Measurements from ENCODE around the gene DTWD1. TPM values are rescaled to one million over a fixed set of nuclear protein-coding genes. Genes with fewer than 3 reads are reported as not detected.
"Not testable (repeated sequence)": the region's sequence is repeated elsewhere in the genome, so short reads cannot be mapped to it uniquely, and the experiment has no call there.

Gene DTWD1
- total RNA-seq, result 10 to 100 TPM; 16.1 to 18.0 TPM

- ATAC-seq (peak; percentile 98), DNase-seq (peak; percentile 95)
- Mint-ChIP-seq H3K27me3 (ENCODE audit: low read depth) (no peaks in the 10 kb centered on the region), H3K4me3 (peak within 1 kb of the TSS; percentile 86), H3K9me3 (ENCODE audit: insufficient read depth) (peaks cover 12% of the 10 kb centered on the region), H3K4me1 (ENCODE audit: low read depth) (peaks cover 45% of the 10 kb centered on the region), H3K36me3 (ENCODE audit: low read depth) (peaks cover 23% of the 10 kb centered on the region), H3K27ac (peak within 1 kb of the TSS; percentile 86)
- ChIA-PET POLR2A (interaction anchor here (1.2 to 1.5 kb wide), 2 partner anchors 734 to 742 kb away, joined by 3 to 5 read pairs; partner anchors contain the start of genes EID1 and GABPB1), CTCF (interaction anchor here (1.0 kb wide), 1 partner anchor 385 kb away, joined by 3 read pairs; no protein-coding TSS in a partner anchor)
Observed at GRCh38 chr15:49620658-49621368, at the start of gene DTWD1, which contains the start of gene FAM227B. TSS of gene DTWD1 (plus strand) at chr15:49621048. CDS start at chr15:49625168, 4,120 bp downstream. TSS of gene FAM227B (minus strand) at chr15:49620818. CDS start at chr15:49615171, 5,647 bp downstream.

- no peaks in the 10 kb centered on the region for H3K27me3 Mint-ChIP-seq (ENCODE audit: low read depth)
- H3K9me3 Mint-ChIP-seq (ENCODE audit: insufficient read depth), result peaks cover 14% of the 10 kb centered on the region
- H3K27ac Mint-ChIP-seq, result no peak overlapping the region
- peaks cover 2% of the 10 kb centered on the region for H3K36me3 Mint-ChIP-seq (ENCODE audit: low read depth)
- ChIA-PET POLR2A (no interaction called here), CTCF (no interaction called here)
- no peaks in the 10 kb centered on the region for H3K4me1 Mint-ChIP-seq (ENCODE audit: low read depth)
- DNase-seq (no peak), ATAC-seq (no peak)
- no peak overlapping the region for H3K4me3 Mint-ChIP-seq
Observed at GRCh38 chr15:49573421-49573820, 47.4 kb upstream of the DTWD1 start.

GRCh38 chr15:49589030-49589429 lies 31.8 kb upstream of the DTWD1 start:
- CTCF ChIA-PET, result no interaction called here

GRCh38 chr15:49592829-49593316 lies 28.0 kb upstream of the DTWD1 start:
- H3K4me1 Mint-ChIP-seq (ENCODE audit: low read depth); H3K4me3 Mint-ChIP-seq; H3K9me3 Mint-ChIP-seq (ENCODE audit: insufficient read depth); H3K36me3 Mint-ChIP-seq (ENCODE audit: low read depth); CTCF ChIA-PET; H3K27ac Mint-ChIP-seq; ATAC-seq; POLR2A ChIA-PET; H3K27me3 Mint-ChIP-seq (ENCODE audit: low read depth); DNase-seq: not testable (repeated sequence)

More at GRCh38 chr15:49589030-49589429, 31.8 kb upstream of the DTWD1 start:
- ATAC-seq (no peak), DNase-seq (no peak)
- H3K9me3 Mint-ChIP-seq (ENCODE audit: insufficient read depth), result no peaks in the 10 kb centered on the region
- peaks cover 2% of the 10 kb centered on the region for H3K4me1 Mint-ChIP-seq (ENCODE audit: low read depth)
- peaks cover under 1% of the 10 kb centered on the region for H3K36me3 Mint-ChIP-seq (ENCODE audit: low read depth)
- peak overlapping the region; percentile 28 for H3K4me3 Mint-ChIP-seq
- peak overlapping the region; percentile 60 for H3K27ac Mint-ChIP-seq
- H3K27me3 Mint-ChIP-seq (ENCODE audit: low read depth), result no peaks in the 10 kb centered on the region
- POLR2A ChIA-PET, result no interaction called here

- H3K36me3 Mint-ChIP-seq (ENCODE audit: low read depth), result no peaks in the 10 kb centered on the region
- no peak overlapping the region for H3K27ac Mint-ChIP-seq
- POLR2A ChIA-PET, result no interaction called here
Observed at GRCh38 chr15:49604625-49605409, 16.0 kb upstream of the DTWD1 start.

GRCh38 chr15:49605588-49605987 lies 15.3 kb upstream of the DTWD1 start:
- Mint-ChIP-seq H3K36me3 (ENCODE audit: low read depth) (no peaks in the 10 kb centered on the region), H3K4me3 (no peak overlapping the region), H3K27me3 (ENCODE audit: low read depth) (no peaks in the 10 kb centered on the region), H3K27ac (no peak overlapping the region), H3K4me1 (ENCODE audit: low read depth) (no peaks in the 10 kb centered on the region), H3K9me3 (ENCODE audit: insufficient read depth) (peaks cover 13% of the 10 kb centered on the region)
- DNase-seq (no peak), ATAC-seq (no peak)
- ChIA-PET POLR2A (no interaction called here), CTCF (no interaction called here)

More at GRCh38 chr15:49604625-49605409, 16.0 kb upstream of the DTWD1 start:
- CTCF ChIA-PET, result no interaction called here
- H3K4me3 Mint-ChIP-seq, result no peak overlapping the region
- ATAC-seq, result no peak
- H3K4me1 Mint-ChIP-seq (ENCODE audit: low read depth), result no peaks in the 10 kb centered on the region
- H3K27me3 Mint-ChIP-seq (ENCODE audit: low read depth), result no peaks in the 10 kb centered on the region
- no peak for DNase-seq
- peaks cover 13% of the 10 kb centered on the region for H3K9me3 Mint-ChIP-seq (ENCODE audit: insufficient read depth)

- CTCF ChIA-PET, result no interaction called here
- POLR2A ChIA-PET, result no interaction called here
- H3K4me1 Mint-ChIP-seq (ENCODE audit: low read depth), result no peaks in the 10 kb centered on the region
- no peak for DNase-seq
- peaks cover 10% of the 10 kb centered on the region for H3K9me3 Mint-ChIP-seq (ENCODE audit: insufficient read depth)
- no peak overlapping the region for H3K27ac Mint-ChIP-seq
- no peak overlapping the region for H3K4me3 Mint-ChIP-seq
- ATAC-seq, result no peak
- H3K27me3 Mint-ChIP-seq (ENCODE audit: low read depth), result no peaks in the 10 kb centered on the region
- H3K36me3 Mint-ChIP-seq (ENCODE audit: low read depth), result no peaks in the 10 kb centered on the region
Observed at GRCh38 chr15:49606594-49606993, 14.3 kb upstream of the DTWD1 start.

GRCh38 chr15:49610157-49610918 lies 10.5 kb upstream of the DTWD1 start:
- H3K27ac Mint-ChIP-seq, result no peak overlapping the region
- no peaks in the 10 kb centered on the region for H3K4me1 Mint-ChIP-seq (ENCODE audit: low read depth)
- no peaks in the 10 kb centered on the region for H3K9me3 Mint-ChIP-seq (ENCODE audit: insufficient read depth)
- no peak for ATAC-seq
- ChIA-PET POLR2A (no interaction called here), CTCF (no interaction called here)
- peaks cover 14% of the 10 kb centered on the region for H3K36me3 Mint-ChIP-seq (ENCODE audit: low read depth)
- H3K4me3 Mint-ChIP-seq, result no peak overlapping the region
- DNase-seq, result no peak
- no peaks in the 10 kb centered on the region for H3K27me3 Mint-ChIP-seq (ENCODE audit: low read depth)

- DNase-seq; H3K27me3 Mint-ChIP-seq (ENCODE audit: low read depth); H3K4me1 Mint-ChIP-seq (ENCODE audit: low read depth); POLR2A ChIA-PET; H3K27ac Mint-ChIP-seq; H3K9me3 Mint-ChIP-seq (ENCODE audit: insufficient read depth); H3K4me3 Mint-ChIP-seq; ATAC-seq; CTCF ChIA-PET: not testable (repeated sequence)
- peaks cover 20% of the 10 kb centered on the region for H3K36me3 Mint-ChIP-seq (ENCODE audit: low read depth)
Observed at GRCh38 chr15:49612240-49612639, 8.6 kb upstream of the DTWD1 start.

GRCh38 chr15:49619226-49619625 lies 1.6 kb upstream of the DTWD1 start:
- DNase-seq (no peak), ATAC-seq (no peak)
- no peaks in the 10 kb centered on the region for H3K27me3 Mint-ChIP-seq (ENCODE audit: low read depth)
- CTCF ChIA-PET, result no interaction called here
- H3K36me3 Mint-ChIP-seq (ENCODE audit: low read depth), result peaks cover 24% of the 10 kb centered on the region
- peaks cover 40% of the 10 kb centered on the region for H3K4me1 Mint-ChIP-seq (ENCODE audit: low read depth)
- H3K4me3 Mint-ChIP-seq, result no peak overlapping the region
- H3K9me3 Mint-ChIP-seq (ENCODE audit: insufficient read depth), result peaks cover 4% of the 10 kb centered on the region
- H3K27ac Mint-ChIP-seq, result no peak overlapping the region
- POLR2A ChIA-PET, result interaction anchor here (0.6 to 0.7 kb wide), 2 partner anchors 460 to 499 kb away, joined by 3 read pairs; no protein-coding TSS in a partner anchor

GRCh38 chr15:49620199-49620598 lies 649 bp upstream of the DTWD1 start:
- Mint-ChIP-seq H3K27ac (peak overlapping the region; percentile 86), H3K4me3 (peak overlapping the region; percentile 86), H3K27me3 (ENCODE audit: low read depth) (no peaks in the 10 kb centered on the region), H3K9me3 (ENCODE audit: insufficient read depth) (peaks cover 8% of the 10 kb centered on the region), H3K4me1 (ENCODE audit: low read depth) (peaks cover 43% of the 10 kb centered on the region), H3K36me3 (ENCODE audit: low read depth) (peaks cover 21% of the 10 kb centered on the region)
- DNase-seq (no peak), ATAC-seq (no peak)
- POLR2A ChIA-PET, result interaction anchor here (1.2 to 1.5 kb wide), 2 partner anchors 735 to 742 kb away, joined by 3 to 5 read pairs; partner anchors contain the start of genes EID1 and GABPB1
- CTCF ChIA-PET, result interaction anchor here (1.0 kb wide), 1 partner anchor 385 kb away, joined by 3 read pairs; no protein-coding TSS in a partner anchor
